ENCODE data around the gene FILIP1.

The FILIP1 gene

DNA sequence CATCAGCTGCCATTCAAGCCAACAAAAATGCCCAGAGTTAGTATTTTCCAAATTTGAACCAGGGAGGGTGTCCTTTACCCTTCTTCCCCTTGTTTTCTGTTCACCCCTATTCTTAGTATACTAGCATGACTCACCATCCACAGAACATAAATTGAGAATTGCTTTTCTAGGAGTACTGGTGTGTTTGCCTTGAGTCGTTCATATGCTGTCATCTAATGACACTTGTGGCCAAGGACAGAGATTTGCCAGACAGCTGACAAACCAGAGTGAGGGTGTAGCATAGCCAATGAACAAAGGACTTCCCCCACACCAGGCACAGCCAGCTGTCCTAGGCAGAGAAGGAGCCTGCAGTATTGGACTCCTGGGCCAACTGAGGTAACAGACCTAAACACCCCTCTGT lies 62.2 kb downstream of the FILIP1 start:
- no peak overlapping the region for H3K4me3 ChIP-seq (replicated peaks in 1 of 2; ENCODE audit: low read depth in 2 of 2, low read length in 2 of 2)
- TF ChIP-seq, protein P1, sequence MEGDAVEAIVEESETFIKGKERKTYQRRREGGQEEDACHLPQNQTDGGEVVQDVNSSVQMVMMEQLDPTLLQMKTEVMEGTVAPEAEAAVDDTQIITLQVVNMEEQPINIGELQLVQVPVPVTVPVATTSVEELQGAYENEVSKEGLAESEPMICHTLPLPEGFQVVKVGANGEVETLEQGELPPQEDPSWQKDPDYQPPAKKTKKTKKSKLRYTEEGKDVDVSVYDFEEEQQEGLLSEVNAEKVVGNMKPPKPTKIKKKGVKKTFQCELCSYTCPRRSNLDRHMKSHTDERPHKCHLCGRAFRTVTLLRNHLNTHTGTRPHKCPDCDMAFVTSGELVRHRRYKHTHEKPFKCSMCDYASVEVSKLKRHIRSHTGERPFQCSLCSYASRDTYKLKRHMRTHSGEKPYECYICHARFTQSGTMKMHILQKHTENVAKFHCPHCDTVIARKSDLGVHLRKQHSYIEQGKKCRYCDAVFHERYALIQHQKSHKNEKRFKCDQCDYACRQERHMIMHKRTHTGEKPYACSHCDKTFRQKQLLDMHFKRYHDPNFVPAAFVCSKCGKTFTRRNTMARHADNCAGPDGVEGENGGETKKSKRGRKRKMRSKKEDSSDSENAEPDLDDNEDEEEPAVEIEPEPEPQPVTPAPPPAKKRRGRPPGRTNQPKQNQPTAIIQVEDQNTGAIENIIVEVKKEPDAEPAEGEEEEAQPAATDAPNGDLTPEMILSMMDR (IDR thresholded peaks at IDR 0.05; ENCODE audit: low read depth, low read length), result no peak
- DNase-seq (ENCODE audit: low read depth in 2 of 2), result peak; percentile 34 to 44

DNA sequence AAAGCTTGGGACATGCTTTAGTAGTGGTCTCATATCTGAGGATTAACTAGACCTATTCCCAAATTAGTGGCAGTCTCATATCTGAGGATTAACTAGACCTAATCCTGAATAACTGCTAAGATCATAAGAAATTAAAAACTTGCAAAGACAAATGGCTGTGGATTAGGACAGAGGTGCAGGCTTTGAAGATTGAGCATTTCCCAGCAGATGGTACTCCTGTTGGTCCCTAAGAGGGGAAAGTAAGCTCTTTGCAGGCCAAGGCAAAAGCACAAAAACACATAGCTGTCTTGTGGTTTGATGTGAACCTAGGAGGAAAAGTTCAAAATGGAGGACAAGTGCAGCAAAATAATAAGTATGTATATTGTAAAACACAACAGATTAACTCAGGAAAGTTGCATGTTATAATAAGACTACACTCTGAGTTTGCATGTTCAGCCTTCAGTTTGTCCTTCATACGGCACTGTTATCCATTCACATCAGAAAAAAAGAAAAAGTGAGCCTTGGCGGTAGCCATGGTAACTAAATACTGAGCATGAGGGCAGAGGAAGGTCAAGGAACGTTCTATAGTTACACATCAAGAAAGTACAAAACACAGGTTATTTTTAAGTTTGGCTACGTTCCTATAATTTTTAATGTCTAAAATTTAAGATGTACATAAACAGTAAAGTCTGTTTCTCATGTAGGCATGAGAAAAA lies 62.8 kb downstream of the FILIP1 start:
- H3K4me3 ChIP-seq (replicated peaks in 1 of 2; ENCODE audit: low read depth in 2 of 2, low read length in 2 of 2), result no peak overlapping the region
- TF ChIP-seq, protein P1 (IDR thresholded peaks at IDR 0.05; ENCODE audit: low read depth, low read length), result no peak
- DNase-seq (ENCODE audit: low read depth in 2 of 2), result peak; percentile 38 to 56

DNA sequence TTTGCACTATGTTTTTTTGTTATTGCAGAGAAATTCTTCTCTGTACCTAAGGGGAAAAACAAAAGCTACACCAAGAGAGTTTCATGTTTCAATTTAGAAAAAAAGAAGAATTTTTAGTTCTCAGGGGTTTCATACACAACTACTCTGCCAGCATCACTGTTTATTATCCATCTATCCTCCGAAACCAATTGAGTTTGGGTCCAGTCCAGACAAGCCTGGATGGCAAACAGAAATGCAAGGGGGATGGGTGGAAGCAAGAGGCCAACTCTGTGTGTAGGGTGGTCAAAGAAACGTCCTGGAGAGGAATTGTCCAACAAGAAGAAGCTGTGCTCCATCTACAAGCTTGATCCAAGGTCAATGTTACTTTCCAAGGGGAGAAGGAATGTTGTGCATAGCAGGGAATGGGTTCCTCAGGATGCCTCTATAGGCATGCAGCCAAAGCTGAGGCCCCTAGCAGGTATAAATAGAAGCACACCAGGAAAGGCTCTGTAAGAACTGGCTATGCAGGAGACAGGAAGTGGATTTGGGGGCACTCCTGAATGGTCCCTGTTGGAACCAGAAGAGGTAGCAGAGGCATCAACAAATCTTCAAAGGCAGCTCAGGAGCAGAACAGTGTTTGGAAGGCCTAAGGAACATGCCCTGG lies 64.4 kb downstream of the FILIP1 start:
- no peak for DNase-seq (ENCODE audit: low read depth in 2 of 2)

DNA sequence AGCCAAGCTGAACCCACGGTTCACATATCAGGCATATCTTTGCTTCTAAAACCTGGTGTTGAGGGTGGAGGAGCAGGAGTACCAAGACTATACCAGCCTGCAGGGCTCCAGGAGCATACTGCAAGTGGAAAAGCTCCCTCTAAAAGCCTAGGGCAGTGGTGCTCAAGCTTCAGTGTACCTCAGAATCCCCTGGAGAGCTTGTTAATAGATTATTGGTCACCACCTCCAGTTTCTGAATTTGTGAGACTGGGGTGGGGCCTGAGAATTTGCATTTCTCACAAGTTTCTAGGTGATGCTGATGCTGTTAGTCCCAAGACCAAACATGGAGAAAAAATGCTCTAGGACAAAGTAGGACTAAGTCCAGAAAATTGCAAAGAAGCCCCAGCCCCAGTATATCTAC lies 65.4 kb downstream of the FILIP1 start:
- no peak for DNase-seq (ENCODE audit: low read depth in 2 of 2)
- H3K4me3 ChIP-seq (replicated peaks in 1 of 2; ENCODE audit: low read depth in 2 of 2, low read length in 2 of 2), result no peak overlapping the region
- TF ChIP-seq, protein P1 (IDR thresholded peaks at IDR 0.05; ENCODE audit: low read depth, low read length), result no peak

More for the DNA sequence above, 64.4 kb downstream of the FILIP1 start:
- TF ChIP-seq, protein P1 (IDR thresholded peaks at IDR 0.05; ENCODE audit: low read depth, low read length), result no peak
- H3K4me3 ChIP-seq (replicated peaks in 1 of 2; ENCODE audit: low read depth in 2 of 2, low read length in 2 of 2), result no peak overlapping the region

DNA sequence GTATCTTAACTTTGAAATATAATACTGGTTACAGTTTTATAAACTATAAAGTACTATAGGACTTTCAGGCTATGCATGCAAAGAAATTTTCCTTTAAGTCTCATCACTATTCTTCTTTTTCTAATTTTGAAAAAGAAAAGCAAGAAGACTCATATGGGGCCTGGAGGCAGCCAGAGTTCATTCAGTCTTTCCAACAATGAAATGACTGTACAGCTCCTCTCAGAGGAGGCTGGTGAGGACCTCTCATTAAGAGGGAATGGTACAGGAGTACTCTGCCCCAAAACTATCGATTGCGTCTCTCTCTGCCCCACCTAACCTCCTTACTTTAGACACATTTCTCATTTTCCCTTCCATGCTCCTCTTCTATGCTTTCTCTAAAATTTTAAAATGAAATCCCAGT lies 66.3 kb downstream of the FILIP1 start:
- TF ChIP-seq, protein P1 (IDR thresholded peaks at IDR 0.05; ENCODE audit: low read depth, low read length), result no peak
- DNase-seq (ENCODE audit: low read depth in 2 of 2), result no peak
- no peak overlapping the region for H3K4me3 ChIP-seq (replicated peaks in 1 of 2; ENCODE audit: low read depth in 2 of 2, low read length in 2 of 2)

DNA sequence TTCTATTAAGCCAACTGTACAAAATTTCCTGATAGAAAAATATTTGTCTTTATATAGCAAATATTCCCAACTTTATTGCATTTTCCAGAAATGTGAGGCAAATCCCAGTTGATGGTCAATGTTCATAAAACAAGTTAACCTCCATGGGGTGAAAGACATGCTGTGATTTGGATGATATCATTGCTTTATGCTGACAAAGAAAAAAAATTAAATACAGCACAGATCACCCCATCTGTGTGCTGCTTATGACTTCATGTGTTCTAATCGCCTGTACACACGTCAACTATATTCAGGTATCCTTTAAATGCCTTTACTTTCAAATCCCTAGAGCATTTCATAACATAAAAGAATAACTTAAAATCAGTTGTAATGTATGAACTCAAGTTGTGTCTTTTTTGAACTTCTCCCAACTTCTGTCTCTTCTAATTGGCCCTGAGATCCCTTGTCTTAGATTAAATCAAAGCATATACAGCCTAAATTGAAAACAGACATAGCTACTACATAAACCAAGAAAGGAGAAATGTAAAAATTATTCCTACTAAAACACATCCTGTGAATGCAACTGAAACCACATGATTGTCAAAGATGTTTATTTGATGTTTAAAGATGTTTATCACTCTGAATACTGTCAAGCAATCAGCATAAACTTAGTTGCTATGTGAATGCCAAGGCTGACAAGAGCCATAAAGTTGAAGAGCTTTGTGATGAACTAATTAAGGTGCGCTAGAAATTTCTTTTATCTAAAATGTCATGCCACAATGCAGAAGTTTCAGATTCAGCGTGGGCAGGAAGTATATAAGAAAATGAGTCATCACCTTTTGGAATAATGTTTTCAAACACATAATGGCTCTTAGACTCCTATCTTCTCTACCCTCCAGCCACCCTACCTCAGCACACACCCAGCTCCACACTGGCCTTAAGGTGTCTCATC lies 68.7 kb downstream of the FILIP1 start:
- no peak for DNase-seq (ENCODE audit: low read depth in 2 of 2)
- no peak overlapping the region for H3K4me3 ChIP-seq (replicated peaks in 1 of 2; ENCODE audit: low read depth in 2 of 2, low read length in 2 of 2)
- TF ChIP-seq, protein P1 (IDR thresholded peaks at IDR 0.05; ENCODE audit: low read depth, low read length), result no peak

Measured in cardiac fibroblast (primary cell).